Kidney epithelial cell (primary cell): ENCODE results near the gene ZNF684. TPM values are rescaled to one million over a fixed set of nuclear protein-coding genes. Genes with fewer than 3 reads are reported as not detected.
"Not testable (repeated sequence)": the region's sequence is repeated elsewhere in the genome, so short reads cannot be mapped to it uniquely, and the experiment has no call there.

Source experiments
- DNase-seq: peaks from one replicate; pipeline ENCODE4 v3.0.0-alpha.2; 2010; ENCODE audit warnings: low read depth
- H3K27me3 ChIP-seq: 2 replicates; pipeline ENCODE4 v1.6.0; 2011; ENCODE audit warnings: low read length; ENCODE audit not compliant: control insufficient read depth, insufficient read depth
- H3K36me3 ChIP-seq: 2 replicates; pipeline ENCODE4 v1.5.1; 2011; ENCODE audit warnings: low read length; ENCODE audit not compliant: control insufficient read depth, insufficient read depth
- H3K4me3 ChIP-seq: 2 replicates; pipeline ENCODE4 v1.5.1; 2011; ENCODE audit warnings: low read depth, mild to moderate bottlenecking, control low read depth, low read length
- CTCF ChIP-seq: IDR thresholded peaks from 2 replicates; pipeline ENCODE4 v1.5.1; 2011; ENCODE audit warnings: mild to moderate bottlenecking, moderate library complexity, low read length, control low read depth, inconsistent platforms; ENCODE audit not compliant: insufficient read depth, poor library complexity, severe bottlenecking
- total RNA-seq: library from RNA; depleted of rRNA; stranded (reverse); fragments of >200 nt; gene quantifications from 2 replicates; pipeline ENCODE4 v1.2.3, GENCODE V29; 2015

Gene ZNF684
- total RNA-seq, 1 donor from 2014 or later = 2.3 TPM

GRCh38 chr1:40546957-40547356 is 15.5 kb downstream of the ZNF684 start:
- Histone ChIP-seq H3K27me3 (no peaks in the 10 kb centered on the region), H3K4me3 (no peak overlapping the region), H3K36me3 (peaks cover 1% of the 10 kb centered on the region)
- TF ChIP-seq CTCF = no peak
- DNase-seq = no peak

DNA sequence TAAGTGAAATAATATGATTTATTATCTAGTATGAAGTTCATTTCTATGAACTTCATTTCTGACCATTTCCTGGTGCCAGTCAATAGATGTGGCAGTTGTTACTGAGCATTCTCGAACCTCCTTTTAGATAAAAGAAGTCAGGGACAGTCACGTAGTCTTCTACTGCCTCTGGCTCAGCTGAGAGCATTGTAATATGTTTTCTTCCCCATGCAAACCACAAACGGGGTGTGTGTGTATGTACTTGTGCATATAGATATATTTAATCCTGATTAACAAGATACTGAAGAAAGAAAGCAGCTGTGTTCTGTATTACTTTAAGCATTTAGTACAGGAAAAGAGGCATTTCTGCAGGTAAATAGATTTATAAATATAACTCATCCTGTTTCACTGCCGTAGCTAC is 21.6 kb downstream of the ZNF684 start:
- TF ChIP-seq CTCF = no peak
- H3K36me3 ChIP-seq = no peaks in the 10 kb centered on the region
- H3K27me3 ChIP-seq = no peaks in the 10 kb centered on the region
- no peak overlapping the region for H3K4me3 ChIP-seq
- no peak for DNase-seq

DNA sequence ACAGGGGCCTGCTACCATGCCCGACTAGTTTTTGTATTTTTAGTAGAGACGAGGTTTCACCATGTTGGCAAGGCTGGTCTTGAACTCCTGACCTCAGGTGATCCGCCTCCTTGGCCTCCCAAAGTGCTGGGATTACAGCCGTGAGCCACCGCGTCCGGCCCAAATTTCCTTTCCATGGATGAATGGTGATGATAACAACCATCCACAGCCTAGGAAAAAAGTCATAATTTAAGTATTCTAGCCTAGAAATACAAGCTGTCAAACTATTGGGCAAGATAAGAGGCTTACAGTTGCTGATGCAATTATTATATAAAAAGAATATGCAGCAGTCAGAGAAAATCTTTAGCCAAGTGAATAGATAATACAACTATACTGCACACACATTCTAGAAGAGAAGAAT is 23.4 kb downstream of the ZNF684 start:
- not testable (repeated sequence) for DNase-seq, H3K27me3 ChIP-seq, H3K36me3 ChIP-seq, H3K4me3 ChIP-seq

DNA sequence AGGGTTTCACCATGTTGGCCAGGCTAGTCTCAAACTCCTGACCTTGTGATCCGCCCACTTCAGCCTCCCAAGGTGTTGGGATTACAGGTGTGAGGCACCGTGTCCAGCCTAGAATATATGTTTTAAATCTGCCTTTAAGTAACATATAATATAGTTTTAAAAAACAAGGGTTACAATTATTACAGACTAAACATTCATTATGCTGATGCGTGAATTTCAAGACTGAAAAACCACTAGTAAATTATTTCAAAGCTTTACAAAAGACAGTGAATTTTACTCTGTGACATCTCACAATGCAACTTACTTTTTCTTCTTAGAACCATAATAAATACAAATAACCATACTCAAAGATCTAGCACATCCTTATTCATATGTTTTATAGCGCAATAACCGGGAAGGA is 24.7 kb downstream of the ZNF684 start:
- TF ChIP-seq CTCF = no peak
- H3K27me3 ChIP-seq = no peaks in the 10 kb centered on the region
- no peaks in the 10 kb centered on the region for H3K36me3 ChIP-seq
- DNase-seq = no peak
- H3K4me3 ChIP-seq = no peak overlapping the region

GRCh38 chr1:40558241-40558640 is 26.8 kb downstream of the ZNF684 start:
- H3K27me3 ChIP-seq, DNase-seq, H3K4me3 ChIP-seq, H3K36me3 ChIP-seq: not testable (repeated sequence)

- Histone ChIP-seq H3K36me3 (no peaks in the 10 kb centered on the region), H3K27me3 (no peaks in the 10 kb centered on the region), H3K4me3 (no peak overlapping the region)
- DNase-seq = no peak
- no peak for TF ChIP-seq CTCF
Measured at GRCh38 chr1:40562185-40562584, 30.7 kb downstream of the ZNF684 start.

- DNase-seq = no peak
- Histone ChIP-seq H3K36me3 (no peaks in the 10 kb centered on the region), H3K4me3 (no peak overlapping the region), H3K27me3 (no peaks in the 10 kb centered on the region)
- no peak for TF ChIP-seq CTCF
Measured at GRCh38 chr1:40563266-40563665, 31.8 kb downstream of the ZNF684 start.
